K562 (cell line): ENCODE results near the gene NABP2.

Experiments
- JUND ChIP-seq, 2 experiments: IDR thresholded peaks; 2 replicates in 1 of 2; 3 replicates in 1 of 2; pipeline ENCODE4 v1.6.1; 2011; ENCODE audit warnings: borderline replicate concordance in 2 of 2, low read depth in 2 of 2, low read length in 2 of 2, improper control_type of control experiment in 1 of 2, missing biosample characterization in 1 of 2, missing genetic modification characterization in 1 of 2, missing genetic modification reagents in 1 of 2
- POLR2AphosphoS2 ChIP-seq: IDR thresholded peaks from 2 replicates; pipeline ENCODE4 v1.6.1; 2012; ENCODE audit warnings: low read length, improper control_type of control experiment

DNA sequence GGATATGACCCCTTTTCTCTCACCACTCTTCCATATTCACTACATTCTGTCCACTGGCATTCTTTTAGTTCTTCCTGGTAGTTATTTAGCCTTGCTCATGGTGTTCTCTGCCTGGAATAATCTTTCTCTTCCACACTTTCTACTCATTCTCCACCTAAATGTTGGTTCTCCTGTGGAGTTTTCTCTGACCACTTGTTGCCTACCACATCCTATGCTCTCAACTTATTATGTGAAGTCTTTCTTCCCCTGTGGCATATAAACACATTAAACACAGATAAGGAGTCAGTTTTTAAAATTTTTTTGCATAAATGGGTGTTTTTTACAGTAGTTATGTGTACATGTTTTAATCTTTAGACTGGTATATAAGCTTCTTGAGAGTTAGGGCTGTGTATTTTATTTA is 31.6 kb upstream of the NABP2 start:
- no peak for TF ChIP-seq JUND (IDR thresholded peaks at IDR 0.05; ENCODE audit: borderline replicate concordance, low read depth, low read length)
- no peak for TF ChIP-seq JUND (tag; IDR thresholded peaks at IDR 0.05; ENCODE audit: borderline replicate concordance, low read depth, low read length)
- no peak for TF ChIP-seq POLR2AphosphoS2
